Liver (tissue), 9 donors: ENCODE data around the gene GBA2. TPM values are rescaled to one million over a fixed set of nuclear protein-coding genes. Genes with fewer than 3 reads are reported as not detected.

Source experiments
- DNase-seq: peaks from one replicate; pipeline ENCODE4 v3.0.0-alpha.2; 2017; ENCODE audit warnings: low spot score
- H3K27ac ChIP-seq, 2 donors: one replicate each; pipeline ENCODE4 v1.7.0; 2013; ENCODE audit warnings: inconsistent platforms in 2 of 2, low read length in 2 of 2, control low read depth in 1 of 2, low read depth in 1 of 2, mild to moderate bottlenecking in 1 of 2
- H3K27me3 ChIP-seq, 4 donors: one replicate each; pipeline versions ENCODE4 v1.6.1 to v1.7.0; 2013; ENCODE audit warnings: low read length in 3 of 4, inconsistent platforms in 1 of 4, mild to moderate bottlenecking in 1 of 4, moderate library complexity in 1 of 4; ENCODE audit not compliant: control insufficient read depth in 4 of 4, insufficient read depth in 4 of 4
- H3K36me3 ChIP-seq, 4 donors: one replicate each; pipeline versions ENCODE4 v1.6.1 to v1.7.0; 2013; ENCODE audit warnings: low read length in 3 of 4, mild to moderate bottlenecking in 3 of 4, low read depth in 1 of 4, moderate library complexity in 1 of 4; ENCODE audit not compliant: control insufficient read depth in 4 of 4, insufficient read depth in 3 of 4
- H3K4me1 ChIP-seq, 4 donors: one replicate each; pipeline versions ENCODE4 v1.6.1 to v1.7.0; 2013; ENCODE audit warnings: low read length in 3 of 4, mild to moderate bottlenecking in 3 of 4, moderate library complexity in 1 of 4; ENCODE audit not compliant: control insufficient read depth in 4 of 4, insufficient read depth in 4 of 4
- H3K4me3 ChIP-seq, 3 donors: one replicate each; pipeline versions ENCODE4 v1.6.1 to v1.7.0; 2013; ENCODE audit warnings: low read length in 3 of 3, control low read depth in 1 of 3, low read depth in 1 of 3, mild to moderate bottlenecking in 1 of 3
- H3K9ac ChIP-seq, 2 donors: one replicate each; pipeline ENCODE4 v1.7.0; 2013; ENCODE audit warnings: low read length in 2 of 2, mild to moderate bottlenecking in 2 of 2, moderate library complexity in 2 of 2, control low read depth in 1 of 2, low read depth in 1 of 2
- H3K9me3 ChIP-seq, 4 donors: one replicate each; pipeline versions ENCODE4 v1.6.1 to v1.7.0; 2013; ENCODE audit warnings: low read length in 3 of 4; ENCODE audit not compliant: control insufficient read depth in 4 of 4
- FOXA1 ChIP-seq: IDR thresholded peaks from 2 replicates; pipeline ENCODE4 v1.6.1; 2016; ENCODE audit warnings: antibody characterized with exemption
- GABPA ChIP-seq, 2 donors: IDR thresholded peaks in 1 of 2; conservative IDR thresholded peaks in 1 of 2; 2 replicates each; pipeline ENCODE4 v1.6.1; 2016; ENCODE audit warnings: antibody characterized with exemption in 2 of 2, mild to moderate bottlenecking in 1 of 2, moderate library complexity in 1 of 2
- HNF4A ChIP-seq, 2 donors: conservative IDR thresholded peaks; 2 replicates each; pipeline ENCODE4 v1.6.1; 2016; ENCODE audit warnings: antibody characterized with exemption in 2 of 2, mild to moderate bottlenecking in 2 of 2
- HNF4G ChIP-seq: IDR thresholded peaks from 2 replicates; pipeline ENCODE4 v1.6.1; 2016; ENCODE audit warnings: antibody characterized with exemption
- JUND ChIP-seq, 2 donors: IDR thresholded peaks; 2 replicates each; pipeline ENCODE4 v1.6.1; 2016; ENCODE audit warnings: antibody characterized with exemption in 2 of 2
- NR2F2 ChIP-seq: IDR thresholded peaks from 2 replicates; pipeline ENCODE4 v1.6.1; 2016; ENCODE audit warnings: antibody characterized with exemption
- RXRA ChIP-seq, 2 donors: IDR thresholded peaks; 2 replicates each; pipeline ENCODE4 v1.6.1; 2017 to 2018; ENCODE audit warnings: antibody characterized with exemption in 2 of 2, mild to moderate bottlenecking in 1 of 2
- SP1 ChIP-seq: IDR thresholded peaks from 2 replicates; pipeline ENCODE4 v1.6.1; 2018; ENCODE audit warnings: antibody characterized with exemption, mild to moderate bottlenecking
- TAF1 ChIP-seq: conservative IDR thresholded peaks from 2 replicates; pipeline ENCODE4 v1.6.1; 2016; ENCODE audit warnings: antibody characterized with exemption, mild to moderate bottlenecking
- YY1 ChIP-seq: IDR thresholded peaks from 2 replicates; pipeline ENCODE4 v1.6.1; 2016; ENCODE audit warnings: antibody characterized with exemption, mild to moderate bottlenecking
- WGBS: extraction: QIAGEN DNeasy Blood & Tissue Kit; methylation state at CpG from one replicate; pipeline ENCODE4 v1.1.7; 2013; 5-methylcytosine and 5-hydroxymethylcytosine counted together
- polyA plus RNA-seq, 2 donors: library from polyadenylated mRNA; stranded (reverse) in 1 of 2; unstranded in 1 of 2; fragments of 200-250 nt in 1 of 2; fragments of >200 nt in 1 of 2; fragmentation: Nextera tagmentation in 1 of 2; extraction: Ambion mirVana in 1 of 2; gene quantifications; one replicate each; pipeline versions ENCODE4 v1.2.1 to v1.2.3, GENCODE V29; 2013 to 2015
- total RNA-seq, 2 donors: library from RNA; depleted of rRNA; stranded (reverse); fragments of >200 nt; gene quantifications; one replicate each; pipeline ENCODE4 v1.2.3, GENCODE V29; 2014
- TF ChIP-seq, protein P1 (sequence below): fragments of 150-350 bp; IDR thresholded peaks from 2 replicates; pipeline ENCODE4 v1.5.1; 2017; ENCODE audit warnings: improper control_type of control experiment, low read depth, low read length; ENCODE audit not compliant: missing input control
- TF ChIP-seq, protein P2 (sequence below): IDR thresholded peaks from 2 replicates; pipeline ENCODE4 v1.6.1; 2016; ENCODE audit warnings: antibody characterized with exemption
- donor health status: healthy.
- donor health status: healthy.
- donor health status: healthy.
- donor health status: healthy.
- donor health status: healthy.

The GBA2 gene
- total and polyA plus RNA-seq, 4 donors = 24.1 to 65.3 (median 25.8) TPM

- TF ChIP-seq NR2F2 (no peak), JUND (IDR thresholded peaks at IDR 0.05) (no peak), RXRA (IDR thresholded peaks at IDR 0.05) (no peak)
Measured at GRCh38 chr9:35750256-35750531, 1.2 kb upstream of the GBA2 start (continued).

DNA sequence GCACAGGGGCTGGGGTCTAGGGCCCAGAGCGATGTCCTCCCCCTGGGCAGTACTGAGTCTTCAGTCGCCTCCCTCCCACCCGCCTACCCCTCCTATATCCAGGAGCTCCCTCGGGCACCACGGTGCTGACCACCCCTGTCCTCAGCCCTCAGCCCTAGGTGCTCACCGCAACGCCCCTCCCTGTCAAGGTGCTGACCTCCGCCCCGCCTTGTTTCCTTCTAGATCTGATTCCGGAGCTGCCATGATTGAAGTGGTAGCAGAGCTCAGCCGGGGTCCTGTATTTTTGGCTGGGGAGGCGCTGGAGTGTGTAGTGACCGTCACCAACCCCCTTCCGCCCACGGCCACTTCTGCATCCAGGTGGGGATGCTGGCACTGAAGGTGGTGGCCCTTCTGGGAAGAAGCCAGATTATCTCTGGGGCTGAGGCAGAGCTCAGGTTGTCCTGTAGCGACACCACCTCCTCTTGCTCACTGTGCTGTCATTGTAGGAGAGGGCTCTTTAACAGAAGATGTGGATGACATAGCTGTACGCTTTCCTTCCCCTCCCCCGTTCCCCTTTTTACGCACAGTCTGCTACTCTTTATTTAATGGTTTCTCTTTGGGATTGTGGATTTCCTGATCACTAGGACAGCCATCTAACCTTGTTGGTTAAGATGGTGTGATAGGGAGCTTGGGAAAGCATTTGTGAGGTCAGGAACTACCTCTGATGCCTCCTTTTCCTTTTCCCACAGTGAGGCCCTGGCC, 657 bp upstream of the GBA2 start:
- no peak for TF ChIP-seq RXRA (IDR thresholded peaks at IDR 0.05)
- TF ChIP-seq YY1 = peak; percentile 35
- TF ChIP-seq TAF1 = peak; percentile 33
- no peak for TF ChIP-seq HNF4A (conservative IDR thresholded peaks at IDR 0.05)
- H3K27me3 ChIP-seq = no peaks in the 10 kb centered on the region
- H3K4me3 ChIP-seq = peak overlapping the region; percentile 82 to 85 (median 84)
- 1% methylated on average over 19 of the region's 19 CpGs for WGBS
- H3K27ac ChIP-seq = peak overlapping the region; percentile 82 to 86
- peak overlapping the region; percentile 65 to 74 for H3K9ac ChIP-seq
- peaks cover 11 to 40% (median 34%) of the 10 kb centered on the region in 4 donors for H3K4me1 ChIP-seq
- DNase-seq = no peak
- H3K9me3 ChIP-seq = no peaks in the 10 kb centered on the region
- H3K36me3 ChIP-seq = peaks cover 10 to 38% (median 33%) of the 10 kb centered on the region in 4 donors

GRCh38 chr9:35748242-35748857, 678 bp downstream of the GBA2 start:
- no peak for DNase-seq
- Histone ChIP-seq H3K4me1 (peaks cover 11 to 40% (median 33%) of the 10 kb centered on the region in 4 donors), H3K27me3 (no peaks in the 10 kb centered on the region), H3K36me3 (peaks cover 7 to 39% (median 36%) of the 10 kb centered on the region in 4 donors), H3K27ac (peak overlapping the region; percentile 82 to 86), H3K9ac (peak overlapping the region; percentile 73 to 89), H3K9me3 (no peaks in the 10 kb centered on the region), H3K4me3 (peak overlapping the region; percentile 68 to 82 (median 77))
- WGBS = under 1% methylated on average over 24 of the region's 24 CpGs
- TF ChIP-seq, protein P1, sequence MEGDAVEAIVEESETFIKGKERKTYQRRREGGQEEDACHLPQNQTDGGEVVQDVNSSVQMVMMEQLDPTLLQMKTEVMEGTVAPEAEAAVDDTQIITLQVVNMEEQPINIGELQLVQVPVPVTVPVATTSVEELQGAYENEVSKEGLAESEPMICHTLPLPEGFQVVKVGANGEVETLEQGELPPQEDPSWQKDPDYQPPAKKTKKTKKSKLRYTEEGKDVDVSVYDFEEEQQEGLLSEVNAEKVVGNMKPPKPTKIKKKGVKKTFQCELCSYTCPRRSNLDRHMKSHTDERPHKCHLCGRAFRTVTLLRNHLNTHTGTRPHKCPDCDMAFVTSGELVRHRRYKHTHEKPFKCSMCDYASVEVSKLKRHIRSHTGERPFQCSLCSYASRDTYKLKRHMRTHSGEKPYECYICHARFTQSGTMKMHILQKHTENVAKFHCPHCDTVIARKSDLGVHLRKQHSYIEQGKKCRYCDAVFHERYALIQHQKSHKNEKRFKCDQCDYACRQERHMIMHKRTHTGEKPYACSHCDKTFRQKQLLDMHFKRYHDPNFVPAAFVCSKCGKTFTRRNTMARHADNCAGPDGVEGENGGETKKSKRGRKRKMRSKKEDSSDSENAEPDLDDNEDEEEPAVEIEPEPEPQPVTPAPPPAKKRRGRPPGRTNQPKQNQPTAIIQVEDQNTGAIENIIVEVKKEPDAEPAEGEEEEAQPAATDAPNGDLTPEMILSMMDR = no peak
- no peak for TF ChIP-seq FOXA1
- TF ChIP-seq, protein P2, sequence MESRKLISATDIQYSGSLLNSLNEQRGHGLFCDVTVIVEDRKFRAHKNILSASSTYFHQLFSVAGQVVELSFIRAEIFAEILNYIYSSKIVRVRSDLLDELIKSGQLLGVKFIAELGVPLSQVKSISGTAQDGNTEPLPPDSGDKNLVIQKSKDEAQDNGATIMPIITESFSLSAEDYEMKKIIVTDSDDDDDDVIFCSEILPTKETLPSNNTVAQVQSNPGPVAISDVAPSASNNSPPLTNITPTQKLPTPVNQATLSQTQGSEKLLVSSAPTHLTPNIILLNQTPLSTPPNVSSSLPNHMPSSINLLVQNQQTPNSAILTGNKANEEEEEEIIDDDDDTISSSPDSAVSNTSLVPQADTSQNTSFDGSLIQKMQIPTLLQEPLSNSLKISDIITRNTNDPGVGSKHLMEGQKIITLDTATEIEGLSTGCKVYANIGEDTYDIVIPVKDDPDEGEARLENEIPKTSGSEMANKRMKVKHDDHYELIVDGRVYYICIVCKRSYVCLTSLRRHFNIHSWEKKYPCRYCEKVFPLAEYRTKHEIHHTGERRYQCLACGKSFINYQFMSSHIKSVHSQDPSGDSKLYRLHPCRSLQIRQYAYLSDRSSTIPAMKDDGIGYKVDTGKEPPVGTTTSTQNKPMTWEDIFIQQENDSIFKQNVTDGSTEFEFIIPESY = no peak
- no peak for TF ChIP-seq HNF4A (conservative IDR thresholded peaks at IDR 0.05)
- TF ChIP-seq JUND (IDR thresholded peaks at IDR 0.05) = no peak
- no peak for TF ChIP-seq HNF4G
- no peak for TF ChIP-seq SP1
- peak; percentile 29 for TF ChIP-seq YY1
- no peak for TF ChIP-seq GABPA (IDR thresholded peaks at IDR 0.05 in 1 of 2, conservative IDR thresholded peaks at IDR 0.05 in 1 of 2)
